Measurements from ENCODE around the gene FAM110A.
"Not testable (repeated sequence)": the region's sequence is repeated elsewhere in the genome, so short reads cannot be mapped to it uniquely, and the experiment has no call there.

Gene FAM110A

DNA sequence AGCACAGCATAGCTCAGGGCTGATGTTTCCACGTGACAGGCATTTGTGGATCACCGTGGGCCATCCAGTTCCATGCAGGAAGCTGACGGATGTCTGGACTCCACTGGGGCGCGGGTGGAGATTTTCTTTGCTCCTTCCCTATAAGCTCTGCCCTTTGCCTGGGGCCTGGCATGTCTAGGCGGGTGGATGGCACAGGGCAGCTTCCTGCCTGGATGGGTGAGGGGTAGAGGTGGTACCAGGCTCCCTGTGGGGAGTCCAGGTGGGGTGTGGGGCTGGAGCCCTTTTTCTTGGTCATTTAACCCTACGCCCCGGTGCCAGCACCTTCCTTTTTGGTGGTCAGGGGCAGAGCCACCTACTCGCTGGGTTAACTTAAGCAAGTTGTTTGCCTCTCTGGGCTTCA is 10.4 kb downstream of the FAM110A start:
- TF ChIP-seq, protein P1, sequence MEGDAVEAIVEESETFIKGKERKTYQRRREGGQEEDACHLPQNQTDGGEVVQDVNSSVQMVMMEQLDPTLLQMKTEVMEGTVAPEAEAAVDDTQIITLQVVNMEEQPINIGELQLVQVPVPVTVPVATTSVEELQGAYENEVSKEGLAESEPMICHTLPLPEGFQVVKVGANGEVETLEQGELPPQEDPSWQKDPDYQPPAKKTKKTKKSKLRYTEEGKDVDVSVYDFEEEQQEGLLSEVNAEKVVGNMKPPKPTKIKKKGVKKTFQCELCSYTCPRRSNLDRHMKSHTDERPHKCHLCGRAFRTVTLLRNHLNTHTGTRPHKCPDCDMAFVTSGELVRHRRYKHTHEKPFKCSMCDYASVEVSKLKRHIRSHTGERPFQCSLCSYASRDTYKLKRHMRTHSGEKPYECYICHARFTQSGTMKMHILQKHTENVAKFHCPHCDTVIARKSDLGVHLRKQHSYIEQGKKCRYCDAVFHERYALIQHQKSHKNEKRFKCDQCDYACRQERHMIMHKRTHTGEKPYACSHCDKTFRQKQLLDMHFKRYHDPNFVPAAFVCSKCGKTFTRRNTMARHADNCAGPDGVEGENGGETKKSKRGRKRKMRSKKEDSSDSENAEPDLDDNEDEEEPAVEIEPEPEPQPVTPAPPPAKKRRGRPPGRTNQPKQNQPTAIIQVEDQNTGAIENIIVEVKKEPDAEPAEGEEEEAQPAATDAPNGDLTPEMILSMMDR (IDR thresholded peaks at IDR 0.05; ENCODE audit: low read depth, low read length, missing control alignments): no peak
- no peak for DNase-seq (ENCODE audit: extremely low read depth, low read depth)
- H3K4me3 ChIP-seq (replicated peaks; ENCODE audit: low read depth, low read length): no peak overlapping the region

DNA sequence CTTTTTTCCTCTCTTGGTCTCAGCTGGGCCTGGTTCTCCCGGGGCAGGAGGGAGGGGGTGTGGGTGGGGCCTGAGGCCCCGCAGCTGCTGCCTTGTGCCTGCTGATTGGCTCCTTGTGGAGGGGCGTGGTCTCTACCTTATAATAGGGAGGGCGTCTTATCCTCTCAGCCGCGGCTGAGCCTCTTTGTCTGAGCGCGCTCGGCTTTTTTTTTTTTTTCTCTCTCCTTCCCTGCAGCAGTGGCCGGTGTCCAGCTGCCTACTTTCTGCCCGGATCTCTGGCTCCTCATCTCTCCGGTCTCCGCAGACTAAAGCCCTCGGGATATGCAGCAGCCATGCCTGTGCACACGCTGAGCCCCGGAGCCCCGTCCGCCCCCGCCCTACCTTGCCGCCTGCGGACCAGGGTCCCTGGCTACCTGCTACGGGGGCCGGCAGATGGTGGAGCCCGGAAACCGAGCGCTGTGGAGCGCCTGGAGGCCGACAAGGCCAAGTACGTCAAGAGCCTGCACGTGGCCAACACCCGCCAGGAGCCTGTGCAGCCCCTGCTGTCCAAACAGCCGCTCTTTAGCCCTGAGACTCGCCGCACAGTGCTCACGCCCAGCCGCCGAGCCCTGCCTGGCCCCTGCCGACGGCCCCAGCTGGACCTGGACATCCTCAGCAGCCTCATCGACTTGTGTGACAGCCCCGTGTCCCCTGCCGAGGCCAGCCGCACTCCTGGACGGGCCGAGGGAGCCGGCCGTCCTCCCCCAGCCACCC is 11.1 kb downstream of the FAM110A start:
- DNase-seq (ENCODE audit: extremely low read depth, low read depth): peak; percentile 58
- H3K4me3 ChIP-seq (replicated peaks; ENCODE audit: low read depth, low read length): peak overlapping the region; percentile 40
- TF ChIP-seq, protein P1 (IDR thresholded peaks at IDR 0.05; ENCODE audit: low read depth, low read length, missing control alignments): no peak

DNA sequence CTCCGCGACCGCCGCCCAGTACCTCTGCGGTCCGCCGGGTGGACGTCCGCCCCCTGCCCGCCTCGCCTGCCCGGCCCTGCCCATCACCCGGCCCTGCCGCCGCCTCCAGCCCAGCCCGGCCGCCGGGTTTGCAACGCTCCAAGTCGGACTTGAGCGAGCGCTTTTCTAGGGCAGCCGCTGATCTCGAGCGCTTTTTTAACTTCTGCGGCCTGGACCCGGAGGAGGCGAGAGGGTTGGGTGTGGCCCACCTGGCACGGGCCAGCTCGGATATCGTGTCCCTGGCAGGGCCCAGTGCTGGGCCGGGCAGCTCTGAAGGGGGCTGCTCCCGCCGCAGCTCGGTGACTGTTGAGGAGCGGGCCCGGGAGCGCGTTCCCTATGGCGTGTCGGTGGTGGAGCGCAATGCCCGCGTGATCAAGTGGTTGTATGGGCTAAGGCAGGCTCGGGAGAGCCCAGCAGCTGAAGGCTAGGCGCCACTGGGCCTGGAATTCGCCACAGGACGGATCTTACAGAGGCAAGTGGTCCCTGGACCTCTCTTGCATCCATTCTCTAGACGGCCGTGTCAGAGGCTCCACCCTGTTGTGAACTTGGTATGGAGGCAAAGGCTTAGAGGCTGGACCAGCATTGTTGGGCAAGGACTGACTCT is 11.8 kb downstream of the FAM110A start:
- TF ChIP-seq, protein P1 (IDR thresholded peaks at IDR 0.05; ENCODE audit: low read depth, low read length, missing control alignments): no peak
- no peak for DNase-seq (ENCODE audit: extremely low read depth, low read depth)
- no peak overlapping the region for H3K4me3 ChIP-seq (replicated peaks; ENCODE audit: low read depth, low read length)

DNA sequence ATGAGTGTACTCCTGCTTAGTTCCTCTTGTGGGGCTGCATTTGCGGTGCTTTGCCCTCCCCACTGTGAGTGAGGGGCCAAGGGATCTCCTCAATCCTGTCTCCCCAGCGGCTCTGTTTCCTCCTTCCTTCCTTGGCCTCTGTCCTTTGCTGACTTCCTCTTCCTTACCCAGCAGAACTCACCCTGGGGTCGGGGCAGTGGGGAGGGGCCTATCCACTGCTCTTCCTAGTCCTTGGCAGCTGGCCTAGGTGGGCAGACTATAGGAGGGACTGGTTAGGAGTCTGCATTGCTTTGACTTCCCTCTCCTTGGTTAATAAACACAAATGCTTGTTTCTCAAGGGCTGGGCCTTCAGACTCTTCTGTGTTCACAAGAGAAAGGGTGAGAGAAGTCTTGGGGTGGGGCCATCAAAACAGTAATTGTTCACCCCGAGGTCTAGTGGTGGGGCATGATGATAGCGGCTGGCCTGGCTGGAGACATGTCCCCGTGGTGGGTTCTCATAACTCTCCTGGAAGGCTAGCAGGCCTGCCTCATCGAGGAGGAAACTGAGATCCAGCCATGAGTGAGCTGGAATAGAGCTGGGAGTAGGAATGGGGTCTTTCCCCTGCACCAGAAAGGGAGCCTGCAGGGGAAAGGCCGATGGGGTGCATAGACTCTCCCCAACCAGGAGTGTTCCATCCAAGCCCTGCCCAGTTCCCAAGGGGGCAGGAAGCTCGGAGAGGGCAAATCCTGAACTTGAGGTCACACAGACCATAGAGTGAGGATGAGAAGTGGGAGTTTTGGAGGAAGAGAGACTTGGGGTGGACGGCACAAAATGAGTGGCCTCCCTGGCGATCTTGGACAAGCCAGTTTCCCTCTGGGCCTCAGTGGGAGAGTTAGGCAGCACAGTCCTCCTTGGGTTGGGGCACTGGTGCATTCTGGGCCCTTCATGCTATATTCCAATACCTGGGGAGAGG is 12.7 kb downstream of the FAM110A start:
- no peak overlapping the region for H3K4me3 ChIP-seq (replicated peaks; ENCODE audit: low read depth, low read length)
- TF ChIP-seq, protein P1 (IDR thresholded peaks at IDR 0.05; ENCODE audit: low read depth, low read length, missing control alignments): no peak
- DNase-seq (ENCODE audit: extremely low read depth, low read depth): no peak

DNA sequence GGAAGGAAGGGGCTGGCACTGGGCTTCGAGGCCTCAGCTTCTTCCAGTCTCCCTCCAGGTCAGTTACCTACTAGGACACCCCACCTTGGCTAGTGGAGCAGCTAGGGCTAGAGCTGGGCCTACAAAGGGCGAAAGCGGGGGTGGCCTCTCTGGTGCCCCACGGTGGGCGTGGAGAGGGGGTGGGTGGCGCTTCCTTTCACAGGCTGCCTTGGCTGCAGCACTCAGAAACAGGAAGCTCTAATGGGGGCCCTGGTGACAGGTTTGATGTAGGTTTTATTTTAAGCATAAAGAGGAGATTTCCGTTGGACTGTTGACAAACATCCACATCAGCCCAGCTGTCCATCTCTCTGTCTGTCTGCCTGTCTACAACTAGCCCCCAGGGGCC is 13.4 kb downstream of the FAM110A start:
- no peak overlapping the region for H3K4me3 ChIP-seq (replicated peaks; ENCODE audit: low read depth, low read length)
- no peak for DNase-seq (ENCODE audit: extremely low read depth, low read depth)
- TF ChIP-seq, protein P1 (IDR thresholded peaks at IDR 0.05; ENCODE audit: low read depth, low read length, missing control alignments): no peak

DNA sequence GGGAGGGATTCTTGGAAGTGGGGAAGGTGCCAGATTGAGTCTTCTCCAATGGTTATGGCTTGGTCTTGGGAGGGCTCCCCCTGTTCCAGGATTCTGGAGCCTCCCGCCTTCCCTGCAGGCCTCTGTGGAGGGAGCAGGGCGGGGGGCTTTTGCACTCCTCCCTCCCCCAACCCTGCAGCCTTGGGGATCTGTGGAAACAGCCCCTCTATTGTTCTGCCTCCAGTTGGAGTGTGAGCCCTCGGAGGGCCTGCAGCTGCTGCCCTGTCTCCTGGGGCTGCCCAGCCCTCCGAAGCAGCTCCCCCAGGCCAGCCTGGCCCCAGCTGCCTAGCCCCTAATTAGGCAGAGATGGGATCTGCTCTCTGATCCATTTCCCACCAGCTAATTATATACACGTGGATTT is 14.7 kb downstream of the FAM110A start:
- H3K4me3 ChIP-seq (replicated peaks; ENCODE audit: low read depth, low read length): no peak overlapping the region
- TF ChIP-seq, protein P1 (IDR thresholded peaks at IDR 0.05; ENCODE audit: low read depth, low read length, missing control alignments): no peak
- DNase-seq (ENCODE audit: extremely low read depth, low read depth): no peak

DNA sequence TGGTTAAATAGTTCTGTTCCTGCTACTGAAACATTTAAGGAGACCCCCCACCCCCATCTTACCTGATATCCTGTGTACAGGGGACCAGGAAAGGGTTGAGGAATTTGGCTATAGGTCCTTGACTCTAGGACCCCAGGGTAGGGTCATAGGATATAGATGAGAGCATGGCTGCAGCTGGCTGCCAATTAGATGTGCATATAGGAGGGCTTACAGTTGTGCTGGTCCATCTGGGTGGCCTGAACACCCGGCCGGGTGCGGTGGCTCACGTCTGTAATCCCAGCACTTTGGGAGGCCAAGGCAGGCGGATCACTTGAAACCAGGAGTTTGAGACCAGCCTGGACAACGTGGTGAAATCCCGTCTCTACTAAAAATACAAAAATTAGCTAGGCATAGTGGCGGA is 15.2 kb downstream of the FAM110A start:
- DNase-seq (ENCODE audit: extremely low read depth, low read depth); H3K4me3 ChIP-seq (replicated peaks; ENCODE audit: low read depth, low read length): not testable (repeated sequence)
